Activated CD4-positive, alpha-beta T cell treated with anti-CD3 and anti-CD28 coated beads, Interleukin-2, amount 50 U/mL, for 48 hours (primary cell): ENCODE data around the gene ACOT11.
A peak's percentile ranks its signal among the peaks of the same experiment; 100 is the strongest.
"Not testable (repeated sequence)": the region's sequence is repeated elsewhere in the genome, so short reads cannot be mapped to it uniquely, and the experiment has no call there.

Experiments used
- DNase-seq, 2 experiments: peaks; one replicate each; pipeline ENCODE4 v3.0.0-alpha.2; 2020

ACOT11 gene

DNA sequence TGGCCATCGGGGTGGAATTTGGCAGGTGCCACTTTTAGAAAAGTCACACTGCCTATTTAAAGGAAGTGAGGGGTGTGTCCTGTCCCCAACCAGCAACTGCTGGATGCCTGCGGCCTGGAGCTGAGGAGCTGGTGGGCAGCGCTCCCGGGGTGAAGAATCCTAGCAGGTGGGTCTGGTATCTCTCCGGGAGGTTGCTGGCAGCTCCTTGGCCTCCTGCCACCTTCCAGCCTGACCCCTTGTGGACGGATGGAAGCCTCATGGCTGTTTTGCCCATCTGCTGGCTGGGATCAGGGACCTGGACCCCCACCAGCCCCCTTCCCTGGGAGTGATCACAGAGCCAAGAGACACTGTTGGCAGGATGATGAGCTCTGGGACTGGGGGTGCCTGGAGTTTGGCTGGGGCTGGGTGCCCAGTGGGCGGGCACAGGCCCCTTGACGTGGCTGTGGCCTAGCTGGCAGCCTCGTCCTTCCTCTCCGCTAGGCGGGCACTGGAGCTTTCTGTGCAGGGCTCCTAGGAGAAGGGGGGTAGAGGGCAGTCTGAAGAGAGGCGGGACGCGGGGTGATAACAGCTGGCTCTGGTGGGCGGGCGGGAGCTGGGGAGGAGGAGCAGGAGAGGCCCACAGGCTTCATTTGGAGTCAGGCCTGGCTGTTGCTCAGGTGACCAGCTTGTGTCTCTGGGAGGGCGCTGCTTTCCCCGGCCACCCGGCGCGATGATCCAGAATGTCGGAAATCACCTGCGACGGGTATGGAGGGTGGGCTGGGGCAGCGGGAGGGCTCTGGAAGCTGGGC is at the start of gene ACOT11:
Gene ACOT11, plus strand, starts transcription at position 628 of the 788 bp plus-strand sequence. Its CDS starts 82 bp downstream, at position 710.
- DNase-seq, result no peak

GRCh38 chr1:54498383-54499096 is 49.5 kb upstream of the ACOT11 start:
- no peak for DNase-seq

- DNase-seq, result no peak
Measured at GRCh38 chr1:54499097-54499359, 49.0 kb upstream of the ACOT11 start.

DNA sequence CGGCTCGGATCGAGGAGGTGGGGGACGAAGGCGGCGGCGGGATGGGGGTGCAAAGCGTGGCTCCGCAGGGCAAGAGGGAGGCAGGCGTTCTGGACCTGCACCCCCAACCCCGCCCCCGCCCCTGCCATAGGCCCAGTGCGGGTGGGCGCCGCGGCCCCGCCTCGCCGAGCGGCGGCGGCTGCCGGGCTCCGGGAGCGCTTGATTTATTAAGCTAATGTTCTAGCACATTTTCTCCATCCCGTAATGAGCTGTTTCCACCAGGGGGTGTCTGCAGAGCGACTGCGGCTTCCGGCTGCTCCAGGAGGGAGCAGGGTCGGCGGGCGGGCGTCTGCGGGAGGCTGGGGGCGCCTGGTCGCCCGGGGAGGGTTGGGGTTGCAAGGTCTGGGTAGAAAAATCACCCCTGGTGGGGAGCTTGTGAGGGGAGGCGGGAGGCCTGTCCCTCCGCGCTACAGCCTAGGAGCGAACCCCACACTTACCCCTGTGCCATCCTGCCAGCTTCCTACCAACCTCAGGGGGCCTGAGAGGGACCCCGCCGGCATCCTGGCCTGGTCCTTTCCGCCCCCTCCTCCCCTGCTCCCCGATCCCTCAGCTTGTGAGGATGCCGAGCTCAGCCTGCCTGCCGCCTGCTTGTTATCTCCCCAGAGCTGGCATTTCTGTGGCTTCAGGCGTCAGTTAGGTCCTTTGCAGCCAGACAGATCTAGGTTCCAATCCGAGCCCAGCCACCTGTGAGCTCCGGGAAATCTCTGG is 48.5 kb upstream of the ACOT11 start:
- peak in 1 of 2 experiments; percentile 35 for DNase-seq

DNA sequence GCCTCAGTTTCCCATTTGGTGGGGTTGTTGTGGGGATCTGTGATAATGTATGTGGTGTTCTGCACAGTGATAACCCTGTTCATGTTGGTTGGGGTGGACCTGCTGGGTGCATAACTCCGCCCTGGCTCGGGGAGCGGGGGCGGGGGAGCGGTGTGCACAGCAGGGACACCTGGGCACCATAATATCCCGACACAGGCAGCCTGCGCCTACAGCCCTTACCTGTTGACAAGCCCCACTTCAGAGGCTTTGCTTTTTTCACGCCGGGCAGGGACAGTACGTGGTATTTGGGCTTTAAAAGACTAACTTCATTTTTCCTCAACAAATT is 48.0 kb upstream of the ACOT11 start:
- no peak for DNase-seq

GRCh38 chr1:54501849-54502248 is 46.2 kb upstream of the ACOT11 start:
- no peak for DNase-seq

DNA sequence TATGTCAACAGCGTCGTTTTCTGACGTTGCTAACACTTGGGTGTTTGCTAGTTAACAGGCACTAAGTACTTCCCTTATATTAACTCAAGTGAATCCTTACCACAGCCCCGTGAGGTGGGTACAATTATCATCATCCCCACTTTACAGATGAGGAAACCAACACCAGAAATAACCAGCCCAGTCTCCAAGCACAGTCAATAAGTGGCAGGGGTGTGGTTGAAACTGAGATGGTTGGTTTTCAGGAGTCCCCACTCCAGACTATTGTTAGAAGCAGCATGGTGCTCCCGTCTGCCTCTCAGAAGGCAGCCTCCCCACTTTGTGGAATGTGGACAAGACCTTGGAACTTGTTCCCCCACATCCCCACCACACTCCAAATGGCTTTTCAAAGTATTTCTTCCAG is 45.7 kb upstream of the ACOT11 start:
- DNase-seq, result no peak

- no peak for DNase-seq
Measured at GRCh38 chr1:54506594-54506993, 41.4 kb upstream of the ACOT11 start.

DNA sequence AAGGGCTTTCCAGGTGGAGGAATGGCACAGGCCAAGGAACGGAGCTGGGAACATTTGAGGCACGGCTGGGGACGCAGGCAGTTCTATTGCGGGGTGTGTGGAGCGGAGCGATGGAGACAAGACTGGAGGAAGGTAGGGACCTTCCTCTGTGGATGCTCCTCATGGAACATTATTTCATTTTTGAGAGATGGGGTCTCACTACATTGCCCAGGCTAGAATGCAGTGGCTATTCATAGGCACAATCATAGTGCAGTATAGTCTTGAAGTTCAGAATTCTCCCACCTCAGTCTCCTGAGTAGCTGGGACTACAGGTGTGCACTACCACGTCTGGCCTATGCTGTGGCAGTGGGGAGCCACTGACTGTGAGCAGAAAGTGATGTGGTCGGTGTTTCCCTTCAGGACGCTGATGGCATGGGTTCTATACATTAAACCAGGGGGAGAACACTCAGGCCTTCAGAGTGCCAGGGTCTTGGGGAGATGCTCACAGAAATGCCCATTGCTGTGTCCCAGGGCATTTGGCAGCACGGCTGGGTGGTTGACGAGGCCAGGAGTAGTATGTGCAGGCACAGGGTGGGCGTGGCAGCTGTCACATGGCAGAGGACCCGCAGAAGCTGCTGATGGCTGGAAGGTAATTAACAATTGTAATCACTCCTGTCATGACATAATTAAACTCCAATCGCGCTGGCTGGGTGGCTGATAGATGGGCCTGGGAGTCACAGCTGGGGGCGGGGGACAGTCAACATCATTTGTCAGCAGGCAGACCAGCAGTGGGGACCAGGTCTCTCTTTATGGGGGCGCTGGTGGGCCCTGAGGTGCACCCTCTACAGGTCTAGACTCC is 40.8 kb upstream of the ACOT11 start:
- no peak for DNase-seq

- DNase-seq, result no peak
Measured at GRCh38 chr1:54510715-54511270, 37.2 kb upstream of the ACOT11 start.

DNA sequence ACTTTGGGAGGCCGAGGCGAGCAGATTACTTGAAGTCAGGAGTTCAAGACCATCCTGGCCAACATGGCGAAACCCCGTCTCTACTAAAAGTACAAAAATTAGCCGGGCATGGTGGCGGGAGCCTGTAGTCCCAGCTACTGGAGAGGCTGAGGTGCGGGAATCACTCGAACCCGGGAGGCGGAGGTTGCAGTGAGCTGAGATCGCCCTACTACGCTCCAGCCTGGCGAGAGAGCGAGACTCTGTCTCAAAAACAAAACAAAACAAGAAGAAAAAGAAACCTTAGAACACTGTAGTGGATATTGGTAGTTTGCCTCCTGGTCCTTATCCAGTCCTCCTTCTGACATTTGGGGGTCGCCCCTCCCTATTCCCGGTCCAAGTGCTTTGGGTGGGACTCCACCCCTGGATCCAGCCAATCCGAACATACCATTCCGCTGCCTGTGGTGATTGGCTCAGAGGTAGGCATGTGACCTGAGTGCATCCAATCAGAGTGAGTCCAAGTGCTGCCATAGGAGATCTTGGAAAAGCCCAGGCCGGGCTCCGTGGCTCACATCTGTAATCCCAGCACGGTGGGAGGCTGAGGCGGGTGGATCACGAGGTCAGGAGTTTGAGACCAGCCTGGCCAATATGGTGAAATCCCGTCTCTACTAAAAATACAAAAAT is 34.0 kb upstream of the ACOT11 start:
- DNase-seq, result not testable (repeated sequence)

- no peak for DNase-seq
Measured at GRCh38 chr1:54516249-54516920, 31.6 kb upstream of the ACOT11 start.

GRCh38 chr1:54517496-54517895 is 30.5 kb upstream of the ACOT11 start:
- DNase-seq, result no peak

- DNase-seq, result no peak
Measured at GRCh38 chr1:54518489-54518888, 29.5 kb upstream of the ACOT11 start.

DNA sequence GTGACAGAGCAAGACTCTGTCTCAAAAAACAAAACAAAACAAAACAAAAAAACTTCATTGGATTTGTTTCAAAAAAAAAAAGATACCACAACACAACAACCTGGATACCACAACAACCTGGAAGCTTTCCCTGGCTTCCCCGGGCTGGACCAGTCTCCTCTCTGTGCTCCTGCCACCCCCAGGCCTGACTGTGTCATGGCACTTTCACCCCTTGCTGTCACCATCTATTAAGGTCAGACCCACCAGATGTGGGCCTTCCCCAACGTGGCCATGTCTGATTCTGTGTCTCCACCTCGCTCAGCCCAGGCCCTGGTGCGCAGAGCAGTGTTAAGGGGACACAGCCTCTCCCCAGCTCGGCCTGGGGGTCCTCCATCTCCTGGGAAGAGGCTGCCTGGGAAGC is 28.3 kb upstream of the ACOT11 start:
- DNase-seq, result no peak

- DNase-seq, result no peak
Measured at GRCh38 chr1:54520631-54521321, 27.3 kb upstream of the ACOT11 start.

GRCh38 chr1:54526565-54526964 is 21.5 kb upstream of the ACOT11 start:
- DNase-seq, result not testable (repeated sequence)

GRCh38 chr1:54528613-54529012 is 19.4 kb upstream of the ACOT11 start:
- no peak for DNase-seq

DNA sequence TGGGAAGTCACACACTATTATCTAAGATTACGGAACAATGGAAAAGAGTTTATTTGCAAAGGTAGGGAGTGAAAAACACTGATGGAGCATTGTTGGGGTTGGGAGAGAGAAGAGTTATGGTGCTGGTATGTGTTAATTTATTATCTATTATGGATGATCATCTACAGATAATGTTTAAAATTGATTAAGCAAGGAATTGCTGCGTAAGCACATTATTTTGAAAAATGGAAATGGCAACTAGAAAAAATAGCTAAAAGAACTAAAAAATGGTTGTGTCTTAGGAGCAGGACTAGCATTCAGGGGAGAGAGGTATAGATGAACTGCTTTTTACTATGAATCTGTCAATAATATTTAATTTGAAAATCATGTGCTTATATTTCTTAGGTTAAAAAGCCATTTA is 16.0 kb upstream of the ACOT11 start:
- no peak for DNase-seq

DNA sequence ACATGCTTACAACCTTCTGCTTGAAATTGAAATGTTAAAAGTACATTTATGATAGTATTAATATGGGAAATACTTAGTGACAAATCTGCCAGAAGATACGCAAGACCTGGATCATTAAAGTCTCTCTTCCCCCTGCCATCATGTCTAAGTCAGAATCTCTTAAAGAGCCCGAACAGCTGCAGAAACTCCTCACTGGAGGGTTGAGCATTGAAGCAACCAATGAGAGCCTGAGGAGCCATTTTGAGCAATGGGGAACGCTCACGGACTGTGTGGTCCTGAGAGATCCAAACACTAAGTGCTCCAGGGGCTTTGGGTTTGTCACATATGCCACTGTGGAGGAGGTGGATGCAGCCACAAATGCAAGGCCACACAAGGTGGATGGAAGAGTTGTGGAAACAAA is 11.4 kb upstream of the ACOT11 start:
- DNase-seq, result not testable (repeated sequence)

GRCh38 chr1:54537611-54538010 is 10.4 kb upstream of the ACOT11 start:
- DNase-seq, result no peak
